Esophagus squamous epithelium (tissue), 5 donors: ENCODE measurements around the gene LBP. TPM values are rescaled to one million over a fixed set of nuclear protein-coding genes. Genes with fewer than 3 reads are reported as not detected.

Experiments
- DNase-seq: peaks from one replicate; lab custom pipeline; 2025; lab: John Stamatoyannopoulos, UW
- H3K27ac ChIP-seq, 4 donors: fragments of 200-600 bp; sonication (generic); one replicate each; pipeline ENCODE4 v1.5.1; 2016 to 2019; ENCODE audit warnings: mild to moderate bottlenecking in 1 of 4
- H3K27me3 ChIP-seq, 4 donors: fragments of 200-600 bp; sonication (generic); 1 replicate in 3 of 4; 2 replicates in 1 of 4; pipeline versions ENCODE4 v1.5.1 to v1.6.0; 2017 to 2021; ENCODE audit warnings: antibody characterized with exemption in 1 of 4
- H3K36me3 ChIP-seq, 3 donors: fragments of 200-600 bp; sonication (generic); one replicate each; pipeline ENCODE4 v1.5.1; 2016 to 2019
- H3K4me1 ChIP-seq, 3 donors: fragments of 200-600 bp; sonication (generic); one replicate each; pipeline ENCODE4 v1.5.1; 2017 to 2019
- H3K4me3 ChIP-seq, 4 donors: fragments of 200-600 bp; sonication (generic); 1 replicate in 3 of 4; 2 replicates in 1 of 4; pipeline ENCODE4 v1.5.1; 2016 to 2019; ENCODE audit warnings: mild to moderate bottlenecking in 2 of 4, moderate library complexity in 1 of 4
- H3K9me3 ChIP-seq, 3 donors: fragments of 200-600 bp; sonication (generic); one replicate each; pipeline ENCODE4 v1.5.1; 2016 to 2019
- CTCF ChIP-seq, 6 experiments: fragments of 450-650 bp in 4 of 6; fragments of 200-600 bp in 2 of 6; sonication (generic) in 2 of 6; IDR thresholded peaks; one replicate each; pipeline ENCODE4 v1.5.1; 2016 to 2019; ENCODE audit warnings: antibody characterized with exemption in 6 of 6, mild to moderate bottlenecking in 4 of 6, moderate library complexity in 4 of 6
- POLR2A ChIP-seq, 4 donors: fragments of 450-650 bp; IDR thresholded peaks; one replicate each; pipeline ENCODE4 v1.6.1; 2017; ENCODE audit warnings: antibody characterized with exemption in 4 of 4, mild to moderate bottlenecking in 4 of 4, moderate library complexity in 3 of 4
- WGBS, 2 donors: methylation state at CpG; one replicate each; pipeline ENCODE4 v1.1.5; 2018; 5-methylcytosine and 5-hydroxymethylcytosine counted together
- intact Hi-C: fragments of 100-400 bp; cut with DNase I; formaldehyde crosslinking; loops from one replicate; pipeline ENCODE4 v1.15.0; 2022
- total RNA-seq, 4 donors: library from RNA; depleted of rRNA; stranded (reverse); fragments of >200 nt; gene quantifications; one replicate each; pipeline ENCODE4 v1.1.0, GENCODE V29; 2016
- donor health status: DM: yes; HTN: yes; CAD: no.

LBP gene
- total RNA-seq, 4 donors from 2014 or later = 0.18 TPM; not detected in 3

- DNase-seq = no peak
- TF ChIP-seq CTCF (IDR thresholded peaks at IDR 0.05) (no peak), POLR2A (IDR thresholded peaks at IDR 0.05) (no peak)
- intact Hi-C loops = no loop called here
- Histone ChIP-seq H3K27me3 (peaks cover 0 to 26% (median 0%) of the 10 kb centered on the region in 4 donors), H3K9me3 (no peaks in the 10 kb centered on the region), H3K27ac (no peak overlapping the region), H3K36me3 (no peaks in the 10 kb centered on the region), H3K4me1 (peaks cover 0 to 5% (median 3%) of the 10 kb centered on the region in 3 donors), H3K4me3 (no peak overlapping the region)
- 80 to 85% methylated on average over 4 of the region's 4 CpGs for WGBS, 2 donors
Observed at GRCh38 chr20:38305541-38305940, 40.7 kb upstream of the LBP start.

GRCh38 chr20:38306379-38306778, 39.9 kb upstream of the LBP start:
- intact Hi-C loops = no loop called here
- Histone ChIP-seq H3K4me3 (no peak overlapping the region), H3K27me3 (peaks cover 0 to 26% (median 0%) of the 10 kb centered on the region in 4 donors), H3K9me3 (no peaks in the 10 kb centered on the region), H3K36me3 (no peaks in the 10 kb centered on the region), H3K4me1 (peaks cover 0 to 5% (median 0%) of the 10 kb centered on the region in 3 donors), H3K27ac (no peak overlapping the region)
- 71 to 86% methylated on average over 6 of the region's 6 CpGs for WGBS, 2 donors
- TF ChIP-seq POLR2A (IDR thresholded peaks at IDR 0.05) = no peak
- no peak for TF ChIP-seq CTCF (IDR thresholded peaks at IDR 0.05)
- no peak for DNase-seq

GRCh38 chr20:38307371-38308046, 38.8 kb upstream of the LBP start:
- TF ChIP-seq CTCF (IDR thresholded peaks at IDR 0.05) = no peak
- TF ChIP-seq POLR2A (IDR thresholded peaks at IDR 0.05) = no peak
- DNase-seq = no peak
- Histone ChIP-seq H3K27me3 (peaks cover 0 to 26% (median 0%) of the 10 kb centered on the region in 4 donors), H3K27ac (no peak overlapping the region), H3K4me3 (no peak overlapping the region), H3K36me3 (no peaks in the 10 kb centered on the region), H3K9me3 (no peaks in the 10 kb centered on the region), H3K4me1 (peaks cover 0 to 9% (median 8%) of the 10 kb centered on the region in 3 donors)
- WGBS, 2 donors = 50 to 73% methylated on average over 4 to 8 of the region's 8 CpGs
- intact Hi-C loops = no loop called here

GRCh38 chr20:38308047-38308438, 38.2 kb upstream of the LBP start:
- DNase-seq = no peak
- Histone ChIP-seq H3K4me3 (no peak overlapping the region), H3K9me3 (no peaks in the 10 kb centered on the region), H3K27me3 (peaks cover 0 to 21% (median 0%) of the 10 kb centered on the region in 4 donors), H3K36me3 (no peaks in the 10 kb centered on the region), H3K27ac (no peak overlapping the region), H3K4me1 (peaks cover 0 to 9% (median 8%) of the 10 kb centered on the region in 3 donors)
- TF ChIP-seq POLR2A (IDR thresholded peaks at IDR 0.05) = no peak
- no peak for TF ChIP-seq CTCF (IDR thresholded peaks at IDR 0.05)
- WGBS, 2 donors = 51 to 60% methylated on average over 1 to 4 of the region's 4 CpGs
- intact Hi-C loops = no loop called here

- H3K4me3 ChIP-seq = no peak overlapping the region
- no peak for DNase-seq
- intact Hi-C loops = no loop called here
- TF ChIP-seq POLR2A (IDR thresholded peaks at IDR 0.05) = no peak
- H3K27me3 ChIP-seq = peaks cover 0 to 21% (median 0%) of the 10 kb centered on the region in 4 donors
- peaks cover 0 to 9% (median 8%) of the 10 kb centered on the region in 3 donors for H3K4me1 ChIP-seq
- H3K9me3 ChIP-seq = no peaks in the 10 kb centered on the region
- no peak overlapping the region for H3K27ac ChIP-seq
- H3K36me3 ChIP-seq = no peaks in the 10 kb centered on the region
- WGBS, 2 donors = 86 to 90% methylated on average over 1 of the region's 1 CpG
Observed at GRCh38 chr20:38308447-38308846, 37.8 kb upstream of the LBP start.
